ENCODE data around the gene NKX2-2. TPM values are rescaled to one million over a fixed set of nuclear protein-coding genes. Genes with fewer than 3 reads are reported as not detected.

Gene NKX2-2
- total RNA-seq = not detected
- polyA plus RNA-seq = not detected

- CTCF ChIA-PET = interaction anchor here (0.7 to 1.9 kb wide), 3 partner anchors 8 to 278 kb away, joined by 3 to 8 read pairs (median 5); no protein-coding TSS in a partner anchor
- no peak within 1 kb of the TSS for H3K27ac ChIP-seq (ENCODE audit: low read depth, low read length)
- no peaks in the 10 kb centered on the region for H3K9me3 ChIP-seq (ENCODE audit: low read length)
- POLR2A ChIA-PET = no interaction called here
- peaks cover 45% of the 10 kb centered on the region for H3K4me1 ChIP-seq (ENCODE audit: insufficient read depth, low read length)
- DNase-seq = no peak
- Mint-ChIP-seq H3K4me3 (peak within 1 kb of the TSS; percentile 62 to 79 (median 66)), H3K9me3 (peaks cover 0 to 1% (median 0%) of the 10 kb centered on the region in 5 donors), H3K27me3 (peaks cover 67 to 78% of the 10 kb centered on the region in 2 donors), H3K36me3 (no peaks in the 10 kb centered on the region), H3K4me1 (peaks cover 32 to 57% (median 49%) of the 10 kb centered on the region in 3 donors), H3K27ac (peak within 1 kb of the TSS in 1 of 8 donors; percentile 58)
- H3K36me3 ChIP-seq (ENCODE audit: insufficient read depth, low read length) = no peaks in the 10 kb centered on the region
- peaks cover 60% of the 10 kb centered on the region for H3K27me3 ChIP-seq (ENCODE audit: insufficient read depth, low read length, poor library complexity, severe bottlenecking)
- H3K4me3 ChIP-seq (ENCODE audit: low read length) = no peak within 1 kb of the TSS
Observed at GRCh38 chr20:21513881-21514540, at the start of gene NKX2-2. Gene NKX2-2, minus strand, starts transcription at chr20:21514064. Its CDS starts 395 bp downstream, at chr20:21513669.

- CTCF ChIA-PET = interaction anchor here (1.6 kb wide), 1 partner anchor 10 kb away, joined by 7 read pairs; no protein-coding TSS in a partner anchor
- Histone ChIP-seq H3K4me1 (ENCODE audit: insufficient read depth, low read length) (no peaks in the 10 kb centered on the region), H3K36me3 (ENCODE audit: insufficient read depth, low read length) (no peaks in the 10 kb centered on the region), H3K27me3 (ENCODE audit: insufficient read depth, low read length, poor library complexity, severe bottlenecking) (no peaks in the 10 kb centered on the region), H3K4me3 (ENCODE audit: low read length) (no peak overlapping the region), H3K27ac (ENCODE audit: low read depth, low read length) (no peak overlapping the region), H3K9me3 (ENCODE audit: low read length) (no peaks in the 10 kb centered on the region)
- Mint-ChIP-seq H3K9me3 (peaks cover 0 to 4% (median 3%) of the 10 kb centered on the region in 5 donors), H3K36me3 (no peaks in the 10 kb centered on the region), H3K4me3 (no peak overlapping the region), H3K27me3 (peaks cover 5 to 28% of the 10 kb centered on the region in 2 donors), H3K27ac (no peak overlapping the region), H3K4me1 (peaks cover 0 to 11% (median 9%) of the 10 kb centered on the region in 3 donors)
- no peak for DNase-seq
- POLR2A ChIA-PET = no interaction called here
Observed at GRCh38 chr20:21562656-21563055, 48.8 kb upstream of the NKX2-2 start.

- CTCF ChIA-PET = interaction anchor here (1.0 kb wide), 1 partner anchor 35 kb away, joined by 3 read pairs; no protein-coding TSS in a partner anchor
- H3K27ac ChIP-seq (ENCODE audit: low read depth, low read length) = no peak overlapping the region
- no peak overlapping the region for H3K4me3 ChIP-seq (ENCODE audit: low read length)
- H3K36me3 Mint-ChIP-seq = no peaks in the 10 kb centered on the region
- H3K9me3 ChIP-seq (ENCODE audit: low read length) = no peaks in the 10 kb centered on the region
- peaks cover 0 to 33% (median 22%) of the 10 kb centered on the region in 3 donors for H3K4me1 Mint-ChIP-seq
- H3K36me3 ChIP-seq (ENCODE audit: insufficient read depth, low read length) = no peaks in the 10 kb centered on the region
- no peak for DNase-seq
- POLR2A ChIA-PET = no interaction called here
- H3K27me3 ChIP-seq (ENCODE audit: insufficient read depth, low read length, poor library complexity, severe bottlenecking) = no peaks in the 10 kb centered on the region
- H3K4me3 Mint-ChIP-seq = peak overlapping the region in 4 of 7 donors; percentile 18 to 78 (median 57)
- H3K27ac Mint-ChIP-seq = peak overlapping the region in 2 of 8 donors; percentile 70 to 83
- peaks cover 0 to 4% (median 3%) of the 10 kb centered on the region in 5 donors for H3K9me3 Mint-ChIP-seq
- peaks cover 21% of the 10 kb centered on the region for H3K4me1 ChIP-seq (ENCODE audit: insufficient read depth, low read length)
- peaks cover 8 to 31% of the 10 kb centered on the region in 2 donors for H3K27me3 Mint-ChIP-seq
Observed at GRCh38 chr20:21559305-21559704, 45.4 kb upstream of the NKX2-2 start.

- CTCF ChIA-PET = interaction anchor here (1.1 to 2.0 kb wide), 2 partner anchors 14 to 53 kb away, joined by 4 read pairs; no protein-coding TSS in a partner anchor
- H3K4me1 Mint-ChIP-seq = peaks cover 0 to 33% (median 22%) of the 10 kb centered on the region in 3 donors
- Histone ChIP-seq H3K4me1 (ENCODE audit: insufficient read depth, low read length) (peaks cover 24% of the 10 kb centered on the region), H3K27me3 (ENCODE audit: insufficient read depth, low read length, poor library complexity, severe bottlenecking) (no peaks in the 10 kb centered on the region), H3K9me3 (ENCODE audit: low read length) (no peaks in the 10 kb centered on the region), H3K36me3 (ENCODE audit: insufficient read depth, low read length) (no peaks in the 10 kb centered on the region), H3K27ac (ENCODE audit: low read depth, low read length) (no peak overlapping the region), H3K4me3 (ENCODE audit: low read length) (no peak overlapping the region)
- H3K9me3 Mint-ChIP-seq = no peaks in the 10 kb centered on the region
- DNase-seq = peak in 2 of 5 donors; percentile 2 to 48
- POLR2A ChIA-PET = no interaction called here
- peak overlapping the region; percentile 34 to 80 (median 67) for H3K4me3 Mint-ChIP-seq
- peak overlapping the region in 6 of 8 donors; percentile 24 to 76 (median 45) for H3K27ac Mint-ChIP-seq
- peaks cover 8 to 26% of the 10 kb centered on the region in 2 donors for H3K27me3 Mint-ChIP-seq
- no peaks in the 10 kb centered on the region for H3K36me3 Mint-ChIP-seq
Observed at GRCh38 chr20:21557241-21558020, 43.6 kb upstream of the NKX2-2 start.

- H3K36me3 ChIP-seq (ENCODE audit: insufficient read depth, low read length) = no peaks in the 10 kb centered on the region
- Mint-ChIP-seq H3K4me1 (peaks cover 0 to 33% (median 22%) of the 10 kb centered on the region in 3 donors), H3K4me3 (no peak overlapping the region), H3K27ac (peak overlapping the region in 4 of 8 donors; percentile 22 to 79 (median 33)), H3K27me3 (peaks cover 11 to 26% of the 10 kb centered on the region in 2 donors), H3K9me3 (no peaks in the 10 kb centered on the region), H3K36me3 (no peaks in the 10 kb centered on the region)
- no peak for DNase-seq
- no peak overlapping the region for H3K27ac ChIP-seq (ENCODE audit: low read depth, low read length)
- H3K4me1 ChIP-seq (ENCODE audit: insufficient read depth, low read length) = peaks cover 24% of the 10 kb centered on the region
- H3K4me3 ChIP-seq (ENCODE audit: low read length) = peak overlapping the region; percentile 17
- CTCF ChIA-PET = interaction anchor here (1.1 to 2.0 kb wide), 2 partner anchors 15 to 52 kb away, joined by 4 read pairs; no protein-coding TSS in a partner anchor
- POLR2A ChIA-PET = no interaction called here
- no peaks in the 10 kb centered on the region for H3K27me3 ChIP-seq (ENCODE audit: insufficient read depth, low read length, poor library complexity, severe bottlenecking)
- H3K9me3 ChIP-seq (ENCODE audit: low read length) = no peaks in the 10 kb centered on the region
Observed at GRCh38 chr20:21556398-21556797, 42.5 kb upstream of the NKX2-2 start.

GRCh38 chr20:21555470-21556120 is 41.7 kb upstream of the NKX2-2 start:
- ChIA-PET POLR2A (no interaction called here), CTCF (interaction anchor here (2.0 kb wide), 1 partner anchor 51 kb away, joined by 4 read pairs; no protein-coding TSS in a partner anchor)
- no peak overlapping the region for H3K4me3 ChIP-seq (ENCODE audit: low read length)
- DNase-seq = no peak
- H3K9me3 ChIP-seq (ENCODE audit: low read length) = no peaks in the 10 kb centered on the region
- Mint-ChIP-seq H3K9me3 (no peaks in the 10 kb centered on the region), H3K27ac (peak overlapping the region in 3 of 8 donors; percentile 16 to 77 (median 22)), H3K4me3 (no peak overlapping the region), H3K36me3 (no peaks in the 10 kb centered on the region), H3K27me3 (peaks cover 9 to 26% of the 10 kb centered on the region in 2 donors), H3K4me1 (peaks cover 0 to 33% (median 22%) of the 10 kb centered on the region in 3 donors)
- H3K27me3 ChIP-seq (ENCODE audit: insufficient read depth, low read length, poor library complexity, severe bottlenecking) = no peaks in the 10 kb centered on the region
- peaks cover 24% of the 10 kb centered on the region for H3K4me1 ChIP-seq (ENCODE audit: insufficient read depth, low read length)
- no peaks in the 10 kb centered on the region for H3K36me3 ChIP-seq (ENCODE audit: insufficient read depth, low read length)
- no peak overlapping the region for H3K27ac ChIP-seq (ENCODE audit: low read depth, low read length)

- peak overlapping the region in 2 of 8 donors; percentile 16 to 26 for H3K27ac Mint-ChIP-seq
- no peaks in the 10 kb centered on the region for H3K36me3 Mint-ChIP-seq
- H3K4me1 Mint-ChIP-seq = peaks cover 0 to 30% (median 22%) of the 10 kb centered on the region in 3 donors
- Histone ChIP-seq H3K27ac (ENCODE audit: low read depth, low read length) (no peak overlapping the region), H3K27me3 (ENCODE audit: insufficient read depth, low read length, poor library complexity, severe bottlenecking) (no peaks in the 10 kb centered on the region), H3K36me3 (ENCODE audit: insufficient read depth, low read length) (no peaks in the 10 kb centered on the region), H3K4me1 (ENCODE audit: insufficient read depth, low read length) (peaks cover 26% of the 10 kb centered on the region), H3K4me3 (ENCODE audit: low read length) (no peak overlapping the region), H3K9me3 (ENCODE audit: low read length) (no peaks in the 10 kb centered on the region)
- POLR2A ChIA-PET = no interaction called here
- no peak for DNase-seq
- H3K9me3 Mint-ChIP-seq = peaks cover 0 to 5% (median 0%) of the 10 kb centered on the region in 5 donors
- no peak overlapping the region for H3K4me3 Mint-ChIP-seq
- CTCF ChIA-PET = no interaction called here
- H3K27me3 Mint-ChIP-seq = peaks cover 9 to 22% of the 10 kb centered on the region in 2 donors
Observed at GRCh38 chr20:21554985-21555384, 41.1 kb upstream of the NKX2-2 start.
